Daoy (cell line): Measurements from ENCODE around the gene KRT14. TPM values are rescaled to one million over a fixed set of nuclear protein-coding genes. Genes with fewer than 3 reads are reported as not detected.
A peak's percentile ranks its signal among the peaks of the same experiment; 100 is the strongest.

Experiments
- DNase-seq: peaks from one replicate; pipeline ENCODE4 v3.0.0-alpha.2; 2015; ENCODE audit warnings: low read depth
- total RNA-seq: library from RNA; depleted of rRNA; stranded (reverse); fragments of >200 nt; shearing (Covaris generic); gene quantifications from 2 replicates; pipeline ENCODE4 v1.2.3, GENCODE V29; 2014

The KRT14 gene
- total RNA-seq, 1 experiment from 2014 or later, result 0.63 TPM

- peak; percentile 92 for DNase-seq
These were observed 7.0 kb downstream of the KRT14 start for GRCh38 chr17:41579484-41580243.

- DNase-seq, result no peak
These were observed 7.7 kb downstream of the KRT14 start for GRCh38 chr17:41578971-41579370.

GRCh38 chr17:41578538-41578937, 8.2 kb downstream of the KRT14 start:
- no peak for DNase-seq

- peak; percentile 19 for DNase-seq
These were observed 10.0 kb downstream of the KRT14 start for GRCh38 chr17:41576740-41577139.

- DNase-seq, result no peak
These were observed 11.4 kb downstream of the KRT14 start for GRCh38 chr17:41575336-41575735.

- no peak for DNase-seq
These were observed 14.9 kb downstream of the KRT14 start, which contains the start of gene KRT9 for GRCh38 chr17:41571561-41572434. Gene KRT9, minus strand, starts transcription at chr17:41572059. Its CDS starts 67 bp downstream, at chr17:41571992.

- no peak for DNase-seq
These were observed 19.4 kb downstream of the KRT14 start for GRCh38 chr17:41567317-41567716.

- DNase-seq, result no peak
These were observed 21.4 kb downstream of the KRT14 start for GRCh38 chr17:41565338-41565737.

GRCh38 chr17:41563607-41564170, 23.0 kb downstream of the KRT14 start:
- no peak for DNase-seq

GRCh38 chr17:41561554-41561953, 25.1 kb downstream of the KRT14 start:
- no peak for DNase-seq

GRCh38 chr17:41559548-41559947, 27.1 kb downstream of the KRT14 start:
- DNase-seq, result peak; percentile 34

- no peak for DNase-seq
These were observed 29.8 kb downstream of the KRT14 start for GRCh38 chr17:41556931-41557330.

GRCh38 chr17:41556306-41556705, 30.4 kb downstream of the KRT14 start:
- no peak for DNase-seq

GRCh38 chr17:41555105-41555887, 31.4 kb downstream of the KRT14 start:
- DNase-seq, result no peak

GRCh38 chr17:41553987-41554680, 32.6 kb downstream of the KRT14 start:
- DNase-seq, result no peak

- DNase-seq, result peak; percentile 50
These were observed 33.5 kb downstream of the KRT14 start for GRCh38 chr17:41553176-41553575.

GRCh38 chr17:41552455-41552854, 34.2 kb downstream of the KRT14 start:
- no peak for DNase-seq

- DNase-seq, result peak; percentile 56
These were observed 35.3 kb downstream of the KRT14 start for GRCh38 chr17:41551365-41551764.

- no peak for DNase-seq
These were observed 37.1 kb downstream of the KRT14 start for GRCh38 chr17:41549596-41550039.

- peak; percentile 93 for DNase-seq
These were observed 37.7 kb downstream of the KRT14 start for GRCh38 chr17:41548844-41549595.
